HG03442 (cell line): ENCODE measurements around the gene KCNIP1.

Experiments used
- ATAC-seq: cut with Tn5 transposase; IDR thresholded peaks from one replicate; pipeline ENCODE4 v1.9.1; 2021; ENCODE audit warnings: mild to moderate bottlenecking, moderate library complexity; ENCODE audit not compliant: unreplicated experiment

The KCNIP1 gene

DNA sequence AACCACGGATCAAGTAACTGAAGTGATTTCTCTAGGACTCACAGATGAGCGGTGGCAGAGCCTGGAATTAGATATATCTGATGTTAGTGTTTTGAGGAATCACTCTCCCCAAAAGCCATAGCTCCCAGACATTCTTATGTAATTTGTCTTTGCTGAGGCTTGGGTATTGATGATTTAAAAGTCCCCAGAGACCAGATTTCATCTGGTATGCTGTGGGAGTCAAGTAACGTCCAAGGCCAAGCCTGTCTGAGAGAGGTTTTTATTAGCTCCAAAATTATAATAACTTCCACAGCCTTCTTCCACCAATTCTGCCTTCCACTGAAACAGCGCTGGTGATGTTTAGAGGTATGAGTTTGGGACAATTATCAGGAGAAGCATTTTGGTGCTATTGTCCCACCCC lies 21.3 kb upstream of the KCNIP1 start:
- ATAC-seq, result no peak

DNA sequence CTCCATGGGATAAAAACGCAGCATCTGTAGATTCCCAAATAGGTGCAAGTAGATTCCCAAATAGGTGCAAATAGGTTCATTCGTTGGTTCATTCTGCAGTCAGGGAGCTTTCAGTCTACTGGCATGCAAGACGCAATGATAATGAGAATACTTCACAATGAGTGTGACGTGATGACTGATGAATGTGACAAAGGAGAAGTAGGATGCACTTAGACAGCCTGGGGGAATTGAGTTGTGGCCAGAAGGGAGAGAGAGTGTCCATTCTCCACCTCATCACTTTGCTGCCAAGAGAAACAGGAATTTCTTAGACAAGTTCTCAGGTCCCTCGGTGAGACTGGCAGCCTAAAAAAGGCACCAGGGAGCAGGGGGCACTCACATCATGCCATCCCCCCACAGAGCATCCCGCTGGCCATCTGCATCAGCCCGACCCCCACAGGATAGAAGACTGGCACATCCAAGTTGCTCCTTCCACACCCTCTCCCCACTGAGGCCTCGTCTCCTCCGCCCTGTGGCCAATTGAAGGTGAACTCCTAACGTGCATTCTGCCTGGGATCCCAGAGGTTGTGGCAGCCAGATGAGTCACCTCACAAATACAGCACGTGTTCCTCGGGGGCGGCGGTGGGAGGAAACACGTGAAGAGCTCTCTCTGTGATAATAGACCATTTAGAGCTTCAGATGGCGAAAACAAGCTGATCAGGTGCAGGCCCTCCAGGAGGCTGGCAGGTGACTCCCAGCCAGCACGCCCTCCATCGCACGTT lies 19.9 kb upstream of the KCNIP1 start:
- ATAC-seq, result no peak

DNA sequence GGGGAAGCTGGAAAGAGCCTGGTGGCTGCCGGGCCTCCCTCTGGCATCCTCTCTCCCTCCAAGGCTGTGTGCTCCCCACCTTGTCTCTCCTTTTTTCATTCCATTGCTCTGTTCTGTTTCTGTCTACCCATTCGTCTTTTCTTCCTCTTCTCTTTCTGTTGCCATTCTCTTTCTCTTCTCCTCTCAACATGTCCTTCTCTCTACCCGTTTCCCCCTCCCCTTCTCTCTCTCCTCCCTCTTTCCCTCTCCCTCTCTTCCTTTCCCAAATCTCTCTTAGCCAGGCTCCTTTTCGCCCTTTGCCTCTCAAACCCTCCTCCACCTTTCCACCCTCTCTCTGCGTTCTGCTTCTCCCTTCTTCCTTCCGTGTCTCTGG lies 19.4 kb upstream of the KCNIP1 start:
- ATAC-seq, result no peak

DNA sequence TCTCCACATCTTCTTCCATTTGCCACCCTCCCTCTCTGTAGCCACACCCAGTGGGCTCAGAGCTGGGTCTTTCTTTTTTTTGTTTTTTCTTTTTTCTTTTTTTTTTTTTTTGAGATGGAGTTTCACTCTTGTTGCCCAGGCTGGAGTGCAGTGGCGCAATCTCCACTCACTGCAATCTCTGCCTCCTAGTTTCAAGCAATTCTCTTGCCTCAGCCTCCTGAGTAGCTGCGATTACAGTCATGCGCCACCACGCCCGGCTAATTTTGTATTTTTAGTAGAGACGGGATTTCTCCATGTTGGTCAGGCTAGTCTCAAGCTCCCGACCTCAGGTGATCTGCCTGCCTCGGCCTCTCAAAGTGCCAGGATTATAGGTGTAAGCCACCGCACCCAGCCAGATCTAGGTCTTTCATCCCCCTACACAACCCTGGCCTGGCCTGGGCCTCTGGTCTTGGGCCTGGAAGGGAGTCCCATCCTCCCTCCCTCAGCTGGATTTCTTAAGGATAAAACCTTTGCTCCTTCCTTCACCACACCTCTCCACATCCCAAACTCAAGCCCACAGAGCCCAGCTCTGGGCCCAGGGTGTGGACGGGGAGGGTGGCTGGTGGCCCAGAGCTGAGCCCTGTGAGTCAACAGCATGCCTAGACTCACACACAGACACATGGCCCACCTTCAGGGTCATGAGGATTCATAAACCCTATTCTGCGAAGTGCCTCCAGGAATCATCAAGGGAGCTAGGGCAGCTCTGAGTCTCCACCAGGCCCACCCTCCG lies 18.8 kb upstream of the KCNIP1 start:
- no peak for ATAC-seq

DNA sequence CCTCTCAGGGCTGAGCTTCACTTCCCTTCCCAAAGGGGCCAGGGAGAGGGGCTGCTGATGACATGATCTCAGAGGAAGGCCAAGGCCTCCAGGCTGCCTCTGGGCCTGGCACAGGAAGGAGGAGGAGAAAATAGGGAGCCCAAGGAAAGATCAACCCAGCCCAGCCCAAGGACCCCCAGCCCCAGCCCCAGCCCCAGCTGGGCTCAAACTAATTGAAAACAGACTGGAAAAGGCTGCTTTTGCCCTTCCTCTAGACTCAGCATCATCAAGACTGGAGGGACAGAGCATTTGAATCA lies 18.3 kb upstream of the KCNIP1 start:
- no peak for ATAC-seq

DNA sequence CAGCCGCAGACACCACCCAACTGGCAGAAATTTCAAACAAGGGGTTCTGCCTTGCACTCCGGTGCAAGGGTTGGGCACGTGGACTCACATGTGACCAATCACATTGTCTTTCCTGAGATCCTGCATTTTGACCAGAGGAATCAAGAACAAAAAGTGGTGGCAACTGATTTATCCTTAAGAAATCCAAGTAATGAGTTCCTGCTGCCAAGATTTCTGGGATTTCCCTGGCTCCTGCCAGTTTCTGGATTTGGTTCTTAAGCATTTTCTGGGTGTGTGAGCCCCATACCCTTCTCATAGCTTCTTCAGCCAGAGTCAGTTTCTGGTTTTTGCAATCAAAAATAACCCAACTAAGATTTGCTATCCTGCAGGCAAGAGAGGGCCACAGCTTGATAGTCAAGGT lies 17.4 kb upstream of the KCNIP1 start:
- no peak for ATAC-seq

DNA sequence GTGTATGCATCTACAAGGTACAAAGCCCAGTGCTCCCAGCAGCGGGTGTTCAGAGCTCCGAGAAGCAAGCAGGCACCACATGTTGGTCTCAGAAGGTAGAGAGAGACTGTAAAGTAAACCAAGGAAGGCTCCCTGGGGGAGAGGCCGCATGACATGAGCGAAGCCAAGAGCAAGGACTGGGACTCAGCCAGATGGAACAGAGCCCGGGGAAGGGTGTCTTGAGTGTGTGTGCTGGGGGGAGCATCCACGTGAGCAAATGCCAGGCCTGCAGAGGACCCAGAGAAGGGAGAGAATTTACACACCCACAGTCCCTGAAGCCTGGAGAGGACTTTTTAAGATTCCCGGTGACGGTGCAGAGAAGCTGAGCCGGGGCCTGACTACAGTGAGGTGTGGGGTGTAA lies 15.2 kb upstream of the KCNIP1 start:
- no peak for ATAC-seq

DNA sequence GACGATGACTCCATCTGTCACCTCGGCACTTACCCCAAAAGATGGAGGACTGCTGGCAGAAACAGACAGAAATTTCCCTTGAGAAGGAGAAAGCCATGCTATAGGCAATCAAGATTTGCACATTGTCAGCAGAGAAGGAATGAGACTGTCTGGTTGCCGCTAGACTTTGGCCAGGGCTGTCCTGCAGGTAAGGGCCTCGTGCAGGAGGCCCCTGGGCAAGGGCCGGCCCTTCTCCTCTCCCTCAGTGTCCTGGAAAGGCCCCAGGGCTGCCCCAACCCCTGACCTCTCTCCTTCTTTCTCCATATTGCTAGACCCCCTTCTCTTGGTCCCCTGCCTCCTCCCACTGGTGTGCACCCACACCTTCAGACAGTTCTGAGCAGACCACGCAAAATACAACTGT lies 14.6 kb upstream of the KCNIP1 start:
- ATAC-seq, result no peak

DNA sequence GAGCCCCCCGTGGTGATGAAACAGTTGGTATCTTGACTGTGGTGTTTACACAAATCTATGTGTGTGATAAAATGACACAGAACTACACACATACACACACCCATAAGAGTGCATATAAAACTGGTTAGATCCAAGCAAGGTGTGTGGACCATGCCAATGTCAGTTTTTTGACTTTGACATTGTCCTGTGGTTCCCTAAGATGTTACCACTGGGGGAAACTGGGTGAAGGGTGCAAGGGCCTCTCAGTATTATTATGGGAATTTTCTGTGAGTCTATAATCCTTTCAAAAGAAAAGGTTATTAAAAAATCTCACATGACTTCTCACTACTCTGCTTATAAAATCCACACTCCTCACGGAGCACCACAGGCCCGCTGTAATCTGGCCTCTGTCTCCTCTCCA lies 13.4 kb upstream of the KCNIP1 start:
- ATAC-seq, result no peak

DNA sequence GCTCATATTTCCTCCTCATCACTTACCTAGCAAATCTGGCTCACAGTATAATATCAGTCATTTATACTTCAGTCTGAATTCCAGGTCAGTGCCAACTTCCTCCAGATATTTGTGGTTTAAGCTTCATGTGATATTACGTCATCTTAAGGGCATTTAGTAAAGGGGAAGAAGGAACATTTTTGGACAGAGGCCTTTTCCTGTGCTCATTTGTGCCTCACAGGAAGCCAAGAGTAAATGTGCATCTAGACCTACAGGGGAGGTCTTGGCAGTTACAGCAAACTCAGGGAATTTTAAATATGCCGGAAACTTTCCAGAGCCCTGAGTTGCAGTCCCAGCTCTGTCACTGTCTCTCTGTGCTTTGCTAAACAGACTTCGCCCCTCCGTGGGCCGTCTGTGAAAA lies 12.3 kb upstream of the KCNIP1 start:
- no peak for ATAC-seq

DNA sequence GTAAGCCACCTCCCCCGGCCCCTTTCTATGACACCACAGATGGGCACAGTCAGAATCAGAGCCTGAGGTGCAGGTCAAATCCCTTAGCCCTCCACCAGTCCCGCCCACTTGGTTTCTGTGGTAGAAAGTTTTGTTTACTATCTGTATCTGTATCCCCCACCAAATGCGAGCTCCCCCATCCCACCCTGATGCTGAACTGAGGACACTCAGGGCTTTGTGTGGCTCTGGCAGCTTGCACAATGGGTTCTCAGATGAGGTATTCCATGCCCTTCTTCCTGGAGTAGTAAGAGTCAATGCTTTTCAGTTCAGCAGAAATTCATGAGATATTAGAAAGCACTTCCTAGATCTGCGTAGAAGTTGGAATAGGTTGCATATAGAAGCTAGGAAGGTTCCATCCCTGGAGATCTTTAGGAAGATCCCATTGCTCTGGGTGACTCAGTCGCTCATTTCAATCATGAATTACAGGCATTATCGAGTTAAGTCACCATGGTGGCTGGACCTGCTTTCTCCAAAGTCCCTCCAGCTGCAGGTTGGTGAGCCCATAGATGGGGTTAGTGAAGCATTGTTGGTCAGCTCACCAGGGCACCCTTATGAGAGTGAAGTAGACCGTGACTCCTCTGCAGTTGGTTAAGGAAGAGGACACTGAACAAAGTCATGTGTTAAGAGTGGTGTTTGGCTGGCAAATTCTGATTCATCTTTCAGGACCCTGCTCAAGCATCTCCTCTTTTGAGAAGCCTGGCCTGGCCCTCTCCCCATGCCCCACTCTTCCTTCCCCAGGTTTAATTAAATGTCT lies 10.6 kb upstream of the KCNIP1 start:
- ATAC-seq, result no peak

DNA sequence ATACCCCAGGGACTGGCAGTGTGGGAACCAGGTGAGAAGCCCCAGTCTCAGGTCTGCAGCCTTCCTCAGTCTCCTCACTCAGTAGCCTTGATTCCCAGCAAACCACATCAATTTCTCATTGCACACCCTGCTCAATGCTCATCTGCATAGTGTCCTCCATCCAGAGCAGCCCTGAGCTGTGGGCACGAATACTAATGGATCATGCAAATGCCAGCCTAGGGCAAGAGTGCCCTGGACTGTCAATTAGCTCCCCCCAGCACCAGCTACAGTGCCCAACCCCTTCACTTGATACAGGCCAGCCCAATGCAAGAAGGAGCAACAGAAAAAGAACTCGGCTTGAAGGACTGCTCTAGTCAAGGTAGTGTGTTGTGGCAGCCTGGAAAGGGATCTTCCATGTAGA lies 9.8 kb upstream of the KCNIP1 start:
- no peak for ATAC-seq

DNA sequence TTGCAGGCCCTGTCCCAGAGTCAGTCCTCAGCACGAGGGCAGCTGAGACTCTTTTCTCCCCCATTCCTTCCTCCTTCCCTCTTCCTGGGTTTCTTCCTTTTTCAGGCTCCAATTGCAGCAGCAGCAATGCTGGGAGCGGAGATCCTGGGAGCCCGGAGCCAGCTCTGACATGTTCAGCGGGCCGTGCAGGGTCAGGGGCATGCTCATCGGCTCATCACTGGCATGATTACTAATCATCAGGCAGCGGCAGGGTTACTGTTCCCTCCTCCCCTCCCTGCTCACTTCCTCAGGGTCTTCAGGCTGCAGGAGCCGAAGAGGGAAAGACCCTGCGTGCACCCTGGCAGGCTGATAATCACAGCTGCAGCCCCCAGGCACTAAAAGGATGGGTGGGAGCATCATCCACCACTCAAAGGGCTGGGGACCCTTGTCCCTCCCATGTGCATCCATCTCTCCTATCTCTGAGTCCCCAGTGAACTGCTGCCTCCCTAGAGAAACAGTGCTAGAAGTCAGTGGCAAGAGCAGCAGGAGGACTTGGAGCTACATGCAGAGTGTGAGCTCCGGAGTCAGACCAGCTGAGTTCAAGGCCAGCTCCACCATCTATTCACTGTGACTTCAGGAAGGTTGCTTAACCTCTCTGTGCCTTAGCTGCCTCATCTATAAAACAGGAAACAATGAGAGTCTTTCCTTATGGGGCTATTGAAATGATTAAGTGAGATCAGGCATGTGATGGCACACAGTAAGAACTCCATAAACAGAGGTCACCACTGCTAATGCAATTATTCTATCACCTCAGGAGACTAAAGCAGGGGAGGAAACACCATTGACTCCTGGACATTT lies 7.8 kb upstream of the KCNIP1 start:
- no peak for ATAC-seq

DNA sequence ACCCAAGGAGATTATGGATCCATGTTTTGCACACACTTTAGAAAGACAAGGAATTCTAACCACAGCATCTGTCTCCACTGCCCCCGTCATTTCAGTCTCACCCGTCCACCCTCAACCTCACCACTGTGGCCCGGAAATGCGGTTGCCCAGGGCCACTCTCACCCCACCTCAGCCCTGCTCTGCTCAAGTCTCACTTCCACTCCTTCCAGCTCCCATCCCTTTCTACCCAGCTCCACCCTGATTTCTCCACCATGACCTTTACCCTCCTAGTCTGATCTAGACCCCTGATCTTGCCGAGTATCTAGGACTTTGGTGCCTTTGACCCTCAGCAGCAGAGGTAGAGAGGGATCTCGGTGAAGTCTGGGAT lies 7.2 kb upstream of the KCNIP1 start:
- ATAC-seq, result no peak

DNA sequence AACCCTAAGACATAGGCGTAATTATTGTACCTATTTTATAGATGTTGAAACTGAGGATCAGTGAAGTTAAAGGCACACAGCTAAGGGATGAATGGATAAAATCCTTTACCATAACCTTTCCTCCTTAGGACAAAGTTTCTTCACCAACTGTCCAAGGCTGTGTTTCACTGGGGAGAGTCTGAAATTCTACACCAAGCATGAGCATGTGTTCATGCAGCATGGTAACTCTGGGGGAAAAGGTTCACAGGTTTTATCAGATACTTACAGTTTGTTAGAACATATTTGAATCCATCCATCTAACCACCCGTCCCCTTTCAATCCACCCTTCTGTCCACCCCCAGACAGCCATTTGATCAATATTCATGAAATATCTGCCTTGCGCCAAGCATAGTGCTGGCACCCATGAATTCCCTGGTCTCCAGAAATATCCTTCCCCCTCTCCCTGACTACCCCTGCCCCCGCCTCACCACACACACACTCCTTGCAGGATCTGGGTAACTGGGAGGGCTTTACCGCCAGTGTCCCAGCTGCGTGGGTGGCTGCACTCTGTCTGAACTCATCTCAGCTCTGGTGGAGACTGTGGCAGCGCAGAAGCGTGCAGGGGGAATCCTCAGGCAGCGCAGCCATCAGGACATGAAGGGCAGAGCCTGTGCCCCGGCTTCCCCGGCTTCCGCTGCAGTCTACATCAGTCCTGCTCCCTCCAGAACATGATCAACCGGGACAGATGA lies 6.3 kb upstream of the KCNIP1 start:
- ATAC-seq, result no peak

DNA sequence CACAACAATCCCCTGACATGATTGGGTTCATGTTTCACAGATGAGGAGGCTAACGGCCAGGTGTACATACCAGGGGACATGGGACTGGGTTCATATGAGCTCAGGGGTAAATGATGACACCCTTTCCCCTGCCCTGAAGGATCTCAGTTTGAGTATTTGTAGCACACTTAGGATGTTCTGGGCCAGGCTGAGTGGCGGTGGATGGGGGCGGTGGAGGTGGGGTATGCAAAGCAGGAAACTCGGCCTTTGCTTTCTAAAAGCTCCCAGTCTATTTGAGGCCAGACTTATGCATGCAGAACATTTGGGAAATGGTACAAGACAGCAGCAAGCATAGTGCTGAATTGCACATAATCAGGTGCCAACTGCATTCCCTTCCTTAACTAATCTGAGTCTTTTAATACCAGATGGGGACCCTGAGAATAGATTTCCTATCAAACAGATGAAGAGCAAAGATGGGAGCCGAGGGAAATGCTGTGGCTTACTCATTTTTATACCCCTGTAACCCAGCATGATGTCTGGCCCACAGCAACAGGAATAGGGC lies 4.9 kb upstream of the KCNIP1 start:
- ATAC-seq, result no peak

DNA sequence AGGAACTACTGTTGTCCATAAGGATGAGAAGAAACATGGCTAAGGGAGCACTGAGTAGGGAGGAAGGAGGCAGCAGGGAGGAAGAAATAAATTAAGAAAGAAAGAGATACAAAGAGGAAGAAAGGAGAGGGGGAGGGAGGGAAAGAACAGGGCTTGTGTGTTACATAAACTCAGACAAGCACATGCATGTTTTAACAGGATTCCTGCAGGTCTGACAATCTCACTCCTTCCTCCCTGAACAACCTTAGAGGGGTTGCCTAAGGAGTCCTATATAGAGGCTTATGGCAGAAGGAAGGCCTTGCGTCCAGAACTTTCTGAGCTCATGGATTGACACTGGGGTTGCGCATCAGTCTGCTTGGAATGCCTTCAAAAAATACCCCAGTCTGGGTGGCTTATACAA lies 4.2 kb upstream of the KCNIP1 start:
- ATAC-seq, result no peak

DNA sequence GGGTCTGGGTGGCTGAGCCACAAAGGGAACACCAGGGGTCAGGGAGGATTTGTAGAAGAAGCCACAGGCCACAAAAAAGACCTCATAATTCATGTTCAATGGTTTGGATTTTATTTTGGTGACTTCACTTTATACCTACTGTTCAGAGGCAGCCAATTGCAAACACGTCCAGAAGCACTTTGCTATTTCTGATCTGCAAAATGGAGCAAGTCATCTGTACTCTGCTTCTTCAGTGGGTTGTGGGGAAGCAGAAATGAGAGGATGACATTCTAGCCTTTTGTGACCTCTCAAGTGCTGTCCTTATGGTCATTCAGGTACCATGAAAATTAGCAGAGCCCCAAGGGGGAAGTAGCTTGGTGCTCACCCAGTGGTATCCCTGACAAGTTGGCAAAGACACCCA lies 2.5 kb upstream of the KCNIP1 start:
- ATAC-seq, result no peak

DNA sequence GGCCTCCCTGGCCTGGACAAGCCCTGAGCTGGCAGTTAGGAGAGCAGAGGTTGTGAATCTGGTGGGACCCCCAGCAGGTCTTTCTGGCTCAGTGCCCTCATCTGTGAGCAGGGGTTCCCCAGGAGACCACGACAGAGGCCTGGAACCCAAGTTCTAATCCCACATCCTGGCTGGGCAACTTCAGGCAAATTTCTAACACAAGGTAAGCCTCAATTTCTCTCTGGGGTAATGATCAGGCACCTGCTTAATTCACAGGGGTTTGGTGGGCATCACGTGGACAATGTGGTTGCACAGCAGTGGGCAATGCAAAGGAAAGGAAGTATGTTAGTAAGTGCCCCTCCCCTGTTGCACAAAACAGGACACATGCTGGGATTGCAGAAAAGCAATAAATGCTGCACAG lies 1.9 kb upstream of the KCNIP1 start:
- ATAC-seq, result no peak

DNA sequence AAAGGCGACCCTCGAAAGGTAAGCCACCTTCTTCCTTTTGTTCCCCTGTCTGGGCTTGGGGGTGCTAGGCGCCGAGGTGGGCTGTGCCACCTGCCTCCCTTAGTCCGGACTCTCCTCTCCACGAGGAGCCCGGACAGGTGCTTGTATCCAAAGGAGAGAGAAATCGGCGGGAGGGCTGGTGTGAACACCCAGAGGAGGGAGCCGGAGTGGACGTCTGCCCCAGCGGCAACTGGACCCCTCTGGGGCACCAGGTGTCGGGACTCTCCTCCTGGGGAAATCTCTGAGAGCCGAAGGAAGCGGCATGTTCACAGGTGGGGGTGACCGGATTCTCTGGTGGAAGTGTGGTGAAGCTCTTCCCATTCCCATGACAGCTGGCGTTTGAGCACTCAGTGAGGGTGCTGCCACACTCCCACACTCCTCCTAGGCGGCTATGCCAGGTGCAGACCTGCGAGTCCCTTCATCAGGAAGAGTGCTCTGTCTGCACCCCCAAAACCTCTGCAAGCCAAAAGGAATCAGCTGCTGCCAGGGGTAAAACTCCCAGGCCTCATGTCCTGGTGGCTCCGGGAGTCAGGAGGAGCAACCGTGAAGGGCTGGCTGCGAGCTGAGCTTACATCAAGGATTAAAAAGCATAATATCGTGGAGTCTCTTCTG lies 921 bp downstream of the KCNIP1 start:
- ATAC-seq, result no peak
